Caco-2 (cell line): ENCODE measurements around the gene CTSF. TPM values are rescaled to one million over a fixed set of nuclear protein-coding genes. Genes with fewer than 3 reads are reported as not detected.
A peak's percentile ranks its signal among the peaks of the same experiment; 100 is the strongest.

ENCODE experiments used
- BruUV-seq: library from RNA; stranded (reverse); fragments of 400-500 nt; replicated peaks from 2 replicates; lab custom pipeline; 2021; lab: Mats Ljungman, UMichigan
- CTCF ChIA-PET: fragments of 300-600 bp; sonication (Branson Sonifier 250); formaldehyde crosslinking; loops from one replicate; lab custom pipeline; 2022; ENCODE audit warnings: antibody characterized with exemption; lab: Charles Lee
- POLR2A ChIA-PET: fragments of 300-600 bp; sonication (Branson Sonifier 250); formaldehyde crosslinking; loops from one replicate; lab custom pipeline; 2022; ENCODE audit warnings: antibody characterized with exemption; lab: Charles Lee
- DNase-seq, 2 experiments: peaks; one replicate each; pipeline versions ENCODE4 v3.0.0 to v3.0.0-alpha.2; 2020 to 2022
- H3K27me3 ChIP-seq: replicated peaks from 2 replicates; pipeline ENCODE4 v1.6.0; 2011; ENCODE audit warnings: low read length; ENCODE audit not compliant: control insufficient read depth, insufficient read depth
- H3K36me3 ChIP-seq: 2 replicates; pipeline ENCODE4 v1.5.1; 2011; ENCODE audit warnings: low read length; ENCODE audit not compliant: control insufficient read depth, insufficient read depth
- H3K4me1 ChIP-seq: fragments of 250-450 bp; sonication (Bioruptor Pico); 2 replicates; pipeline ENCODE4 v1.5.1; 2020; ENCODE audit warnings: mild to moderate bottlenecking
- H3K4me3 ChIP-seq: 2 replicates; pipeline ENCODE4 v1.5.1; 2011; ENCODE audit warnings: low read depth, mild to moderate bottlenecking, control low read depth, low read length
- H3K9me3 ChIP-seq: fragments of 250-450 bp; sonication (Bioruptor Pico); 2 replicates; pipeline ENCODE4 v1.5.1; 2020; ENCODE audit warnings: mild to moderate bottlenecking, moderate library complexity
- H3K27ac Mint-ChIP-seq: one replicate; pipeline ENCODE4 v1.8.0; 2022; ENCODE audit warnings: mixed read lengths; ENCODE audit not compliant: unreplicated experiment
- H3K27me3 Mint-ChIP-seq: one replicate; pipeline ENCODE4 v1.8.0; 2022; ENCODE audit warnings: mixed read lengths; ENCODE audit not compliant: insufficient read depth, unreplicated experiment
- H3K36me3 Mint-ChIP-seq: one replicate; pipeline ENCODE4 v1.8.0; 2022; ENCODE audit warnings: mild to moderate bottlenecking, mixed read lengths; ENCODE audit not compliant: insufficient read depth, unreplicated experiment
- H3K4me1 Mint-ChIP-seq: one replicate; pipeline ENCODE4 v1.8.0; 2022; ENCODE audit warnings: low read depth, mixed read lengths; ENCODE audit not compliant: unreplicated experiment
- H3K4me3 Mint-ChIP-seq: one replicate; pipeline ENCODE4 v1.8.0; 2022; ENCODE audit warnings: mild to moderate bottlenecking, moderate library complexity, mixed read lengths; ENCODE audit not compliant: unreplicated experiment
- H3K9me3 Mint-ChIP-seq: one replicate; pipeline ENCODE4 v1.8.0; 2022; ENCODE audit warnings: mixed read lengths; ENCODE audit not compliant: unreplicated experiment
- intact Hi-C: fragments of 100-400 bp; cut with micrococcal nuclease; formaldehyde crosslinking; loops from one replicate; pipeline ENCODE4 v1.10.0; 2022; ENCODE audit not compliant: unreplicated experiment
- total RNA-seq: library from RNA; stranded (reverse); gene quantifications from 2 replicates; pipeline ENCODE4 v1.2.3, GENCODE V29; 2022
- TF ChIP-seq, protein P1 (sequence below), 2 experiments: fragments of 200-600 bp in 1 of 2; IDR thresholded peaks; 1 replicate in 1 of 2; 2 replicates in 1 of 2; pipeline versions ENCODE4 v1.5.1 to v1.8.0; 2011 to 2022; ENCODE audit warnings: antibody characterized with exemption in 1 of 2, control low read depth in 1 of 2, inconsistent platforms in 1 of 2, low read depth in 1 of 2, low read length in 1 of 2, mild to moderate bottlenecking in 1 of 2, moderate library complexity in 1 of 2; ENCODE audit not compliant: insufficient read depth in 1 of 2, severe bottlenecking in 1 of 2, unreplicated experiment in 1 of 2

Gene CTSF
- total RNA-seq, 1 experiment from 2014 or later, result not detected

GRCh38 chr11:66559142-66559865 lies 9.1 kb downstream of the CTSF start:
- Mint-ChIP-seq H3K27me3 (no peaks in the 10 kb centered on the region), H3K27ac (no peak overlapping the region), H3K4me1 (no peaks in the 10 kb centered on the region), H3K36me3 (no peaks in the 10 kb centered on the region), H3K4me3 (no peak overlapping the region), H3K9me3 (no peaks in the 10 kb centered on the region)
- BruUV-seq, result no TSS peak
- ChIA-PET CTCF (interaction anchor here (0.6 kb wide), 2 partner anchors 80 to 560 kb away, joined by 3 to 4 read pairs; partner anchors contain the start of gene KDM2A), POLR2A (interaction anchor here (0.6 kb wide), 1 partner anchor 57 kb away, joined by 3 read pairs; the partner anchor contains the start of gene RBM14)
- TF ChIP-seq, protein P1, sequence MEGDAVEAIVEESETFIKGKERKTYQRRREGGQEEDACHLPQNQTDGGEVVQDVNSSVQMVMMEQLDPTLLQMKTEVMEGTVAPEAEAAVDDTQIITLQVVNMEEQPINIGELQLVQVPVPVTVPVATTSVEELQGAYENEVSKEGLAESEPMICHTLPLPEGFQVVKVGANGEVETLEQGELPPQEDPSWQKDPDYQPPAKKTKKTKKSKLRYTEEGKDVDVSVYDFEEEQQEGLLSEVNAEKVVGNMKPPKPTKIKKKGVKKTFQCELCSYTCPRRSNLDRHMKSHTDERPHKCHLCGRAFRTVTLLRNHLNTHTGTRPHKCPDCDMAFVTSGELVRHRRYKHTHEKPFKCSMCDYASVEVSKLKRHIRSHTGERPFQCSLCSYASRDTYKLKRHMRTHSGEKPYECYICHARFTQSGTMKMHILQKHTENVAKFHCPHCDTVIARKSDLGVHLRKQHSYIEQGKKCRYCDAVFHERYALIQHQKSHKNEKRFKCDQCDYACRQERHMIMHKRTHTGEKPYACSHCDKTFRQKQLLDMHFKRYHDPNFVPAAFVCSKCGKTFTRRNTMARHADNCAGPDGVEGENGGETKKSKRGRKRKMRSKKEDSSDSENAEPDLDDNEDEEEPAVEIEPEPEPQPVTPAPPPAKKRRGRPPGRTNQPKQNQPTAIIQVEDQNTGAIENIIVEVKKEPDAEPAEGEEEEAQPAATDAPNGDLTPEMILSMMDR (IDR thresholded peaks at IDR 0.05; ENCODE audit: insufficient read depth in 1 of 2, low read depth in 1 of 2, low read length in 1 of 2, severe bottlenecking in 1 of 2, unreplicated experiment in 1 of 2), result no peak
- no peaks in the 10 kb centered on the region for H3K4me1 ChIP-seq
- H3K36me3 ChIP-seq, result no peaks in the 10 kb centered on the region
- H3K9me3 ChIP-seq, result no peaks in the 10 kb centered on the region
- peak in 1 of 2 experiments; percentile 40 for DNase-seq
- H3K27me3 ChIP-seq, result no peaks in the 10 kb centered on the region
- intact Hi-C loops, result no loop called here
- no peak overlapping the region for H3K4me3 ChIP-seq

DNA sequence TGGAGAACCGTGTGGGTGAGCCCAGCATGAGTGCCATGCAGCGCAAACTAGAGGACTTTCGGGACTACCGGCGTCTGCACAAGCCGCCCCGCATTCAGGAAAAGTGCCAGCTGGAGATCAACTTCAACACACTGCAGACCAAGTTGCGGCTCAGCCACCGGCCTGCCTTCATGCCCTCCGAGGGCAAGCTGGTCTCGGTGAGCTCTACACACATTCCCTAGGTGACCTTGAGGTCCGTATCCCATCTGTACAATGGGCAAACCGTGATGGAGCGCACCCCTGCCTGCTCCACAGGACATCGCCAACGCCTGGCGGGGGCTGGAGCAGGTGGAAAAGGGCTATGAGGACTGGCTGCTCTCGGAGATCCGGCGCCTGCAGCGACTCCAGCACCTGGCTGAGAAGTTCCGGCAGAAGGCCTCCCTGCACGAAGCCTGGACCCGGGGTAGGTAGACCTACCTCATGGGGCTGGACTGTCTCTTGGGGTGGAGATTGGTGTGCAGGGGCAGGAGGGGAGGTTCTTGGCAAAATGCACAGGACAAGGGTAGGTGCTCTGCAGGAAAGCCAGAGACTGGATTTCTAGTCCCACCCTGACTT lies 10.6 kb downstream of the CTSF start:
- no peaks in the 10 kb centered on the region for H3K36me3 Mint-ChIP-seq
- H3K27me3 Mint-ChIP-seq, result no peaks in the 10 kb centered on the region
- intact Hi-C loops, result no loop called here
- no peak for DNase-seq
- Histone ChIP-seq H3K36me3 (no peaks in the 10 kb centered on the region), H3K4me1 (no peaks in the 10 kb centered on the region), H3K4me3 (no peak overlapping the region), H3K9me3 (no peaks in the 10 kb centered on the region), H3K27me3 (no peaks in the 10 kb centered on the region)
- TF ChIP-seq, protein P1 (IDR thresholded peaks at IDR 0.05; ENCODE audit: insufficient read depth in 1 of 2, low read depth in 1 of 2, low read length in 1 of 2, severe bottlenecking in 1 of 2, unreplicated experiment in 1 of 2), result no peak
- H3K4me1 Mint-ChIP-seq, result no peaks in the 10 kb centered on the region
- H3K9me3 Mint-ChIP-seq, result no peaks in the 10 kb centered on the region
- CTCF ChIA-PET, result no interaction called here
- H3K4me3 Mint-ChIP-seq, result no peak overlapping the region
- H3K27ac Mint-ChIP-seq, result no peak overlapping the region
- no TSS peak for BruUV-seq
- POLR2A ChIA-PET, result no interaction called here

DNA sequence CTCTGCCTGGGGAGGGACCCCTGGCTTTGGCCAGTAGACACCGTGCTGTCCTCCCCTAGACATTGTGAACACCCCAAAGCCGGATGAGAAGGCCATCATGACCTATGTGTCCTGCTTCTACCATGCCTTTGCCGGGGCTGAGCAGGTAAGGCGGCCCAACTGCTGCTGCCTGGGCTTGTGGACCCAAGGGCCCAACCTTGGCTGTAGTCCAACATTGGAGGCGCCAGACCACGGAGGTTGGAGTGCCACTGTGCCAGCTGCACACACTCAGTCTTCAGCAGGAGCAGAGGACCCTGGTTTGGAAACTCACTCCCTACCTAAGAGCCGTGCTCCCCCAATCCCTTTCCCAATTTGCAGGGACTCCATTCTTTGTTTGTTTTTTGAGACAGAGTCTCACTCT lies 12.3 kb downstream of the CTSF start:
- H3K36me3 ChIP-seq, result no peaks in the 10 kb centered on the region
- H3K36me3 Mint-ChIP-seq, result no peaks in the 10 kb centered on the region
- DNase-seq, result no peak
- no peak overlapping the region for H3K27ac Mint-ChIP-seq
- POLR2A ChIA-PET, result no interaction called here
- intact Hi-C loops, result no loop called here
- no peaks in the 10 kb centered on the region for H3K9me3 ChIP-seq
- no peaks in the 10 kb centered on the region for H3K4me1 Mint-ChIP-seq
- TF ChIP-seq, protein P1 (IDR thresholded peaks at IDR 0.05; ENCODE audit: insufficient read depth in 1 of 2, low read depth in 1 of 2, low read length in 1 of 2, severe bottlenecking in 1 of 2, unreplicated experiment in 1 of 2), result no peak
- H3K27me3 ChIP-seq, result no peaks in the 10 kb centered on the region
- H3K4me3 Mint-ChIP-seq, result no peak overlapping the region
- H3K4me1 ChIP-seq, result peaks cover 6% of the 10 kb centered on the region; the same call in 1 of the 2 replicates
- no peaks in the 10 kb centered on the region for H3K27me3 Mint-ChIP-seq
- no peak overlapping the region for H3K4me3 ChIP-seq
- no peaks in the 10 kb centered on the region for H3K9me3 Mint-ChIP-seq
- BruUV-seq, result no TSS peak
- CTCF ChIA-PET, result no interaction called here
